SJCRH30 (cell line): Measurements from ENCODE around the gene SEPTIN3. TPM values are rescaled to one million over a fixed set of nuclear protein-coding genes. Genes with fewer than 3 reads are reported as not detected.

Experiments used
- DNase-seq, 2 experiments: peaks; one replicate each; pipeline ENCODE4 v3.0.0-alpha.2; 2015 to 2020
- H3K27ac ChIP-seq: fragments of 250-450 bp; sonication (Bioruptor Pico); 2 replicates; pipeline ENCODE4 v1.5.1; 2020; ENCODE audit warnings: mild to moderate bottlenecking, moderate library complexity
- H3K27me3 ChIP-seq: fragments of 250-450 bp; sonication (Bioruptor Pico); 2 replicates; pipeline ENCODE4 v1.5.1; 2020; ENCODE audit warnings: mild to moderate bottlenecking, moderate library complexity
- H3K36me3 ChIP-seq: fragments of 250-450 bp; sonication (Bioruptor Pico); 2 replicates; pipeline ENCODE4 v1.5.1; 2020; ENCODE audit warnings: mild to moderate bottlenecking, moderate library complexity
- H3K4me1 ChIP-seq: fragments of 250-450 bp; sonication (Bioruptor Pico); 2 replicates; pipeline ENCODE4 v1.5.1; 2020; ENCODE audit warnings: mild to moderate bottlenecking, moderate library complexity
- H3K4me3 ChIP-seq: fragments of 250-450 bp; sonication (Bioruptor Pico); 2 replicates; pipeline ENCODE4 v1.5.1; 2020; ENCODE audit warnings: mild to moderate bottlenecking, moderate library complexity
- H3K9me3 ChIP-seq: fragments of 250-450 bp; sonication (Bioruptor Pico); replicated peaks from 2 replicates; pipeline ENCODE4 v1.5.1; 2020; ENCODE audit warnings: mild to moderate bottlenecking, moderate library complexity
- total RNA-seq: library from RNA; depleted of rRNA; stranded (reverse); fragments of >200 nt; shearing (Covaris generic); gene quantifications from 2 replicates; pipeline ENCODE4 v1.2.3, GENCODE V29; 2014; rRNA removed

Gene SEPTIN3, protein sequence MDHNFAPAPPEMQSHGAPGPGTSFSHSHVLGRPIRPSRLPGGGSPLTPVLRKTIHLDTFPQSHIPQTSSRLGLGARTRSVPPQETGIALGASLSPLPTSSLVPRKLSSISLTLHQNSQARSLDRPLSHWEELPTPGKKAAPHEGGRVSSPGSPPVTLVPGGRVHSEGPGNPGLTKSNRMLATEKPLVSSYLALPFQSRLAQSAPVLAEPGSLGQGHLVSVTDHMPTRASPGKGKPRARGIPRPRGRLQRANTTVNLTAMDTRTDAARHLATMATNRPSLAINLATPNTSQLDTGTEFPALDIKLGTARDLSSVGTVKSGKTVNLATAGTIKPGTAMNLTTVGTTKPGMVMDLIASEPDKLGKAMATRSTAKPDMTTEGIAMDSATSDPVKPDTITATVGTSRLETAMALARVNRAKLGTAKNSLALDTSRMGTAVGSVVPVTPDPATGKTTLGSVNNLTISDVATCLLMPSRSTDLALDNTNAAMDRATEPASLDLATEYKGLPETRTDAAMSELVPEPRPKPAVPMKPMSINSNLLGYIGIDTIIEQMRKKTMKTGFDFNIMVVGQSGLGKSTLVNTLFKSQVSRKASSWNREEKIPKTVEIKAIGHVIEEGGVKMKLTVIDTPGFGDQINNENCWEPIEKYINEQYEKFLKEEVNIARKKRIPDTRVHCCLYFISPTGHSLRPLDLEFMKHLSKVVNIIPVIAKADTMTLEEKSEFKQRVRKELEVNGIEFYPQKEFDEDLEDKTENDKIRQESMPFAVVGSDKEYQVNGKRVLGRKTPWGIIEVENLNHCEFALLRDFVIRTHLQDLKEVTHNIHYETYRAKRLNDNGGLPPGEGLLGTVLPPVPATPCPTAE
- total RNA-seq: 1.1 TPM in 2 replicates

DNA sequence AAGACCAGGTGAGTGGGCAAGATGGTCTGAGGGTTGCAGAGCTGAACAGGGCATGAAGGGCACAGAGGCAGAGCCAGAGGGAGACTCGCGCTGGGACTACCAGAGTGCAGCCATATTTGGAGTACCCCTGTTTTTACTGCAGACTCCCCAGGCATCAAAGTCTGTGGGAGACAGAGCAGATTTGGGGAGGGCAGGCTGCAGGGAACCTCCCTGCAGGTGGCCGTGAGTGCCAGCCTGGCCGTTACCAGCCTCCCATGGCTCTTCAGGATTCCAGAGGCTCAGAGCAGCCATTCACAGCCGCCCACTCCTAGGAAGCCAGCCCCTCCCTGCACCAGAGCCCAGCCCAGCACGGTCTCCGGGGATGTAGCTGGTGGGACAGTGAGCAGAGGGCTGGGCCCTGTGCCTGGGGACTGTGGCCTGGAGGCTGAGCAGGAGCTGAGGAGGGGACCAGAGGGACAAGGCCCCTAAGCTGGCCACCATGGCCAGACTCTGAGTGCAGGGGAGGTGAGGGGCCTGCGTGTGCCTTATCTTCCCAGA lies at the start of gene SEPTIN3:
Gene SEPTIN3 (plus strand): TSS at position 334 of the 537 bp plus-strand sequence. CDS start 2,050 bp downstream, outside the sequence.
- Histone ChIP-seq H3K27ac (no peak within 1 kb of the TSS), H3K27me3 (no peaks in the 10 kb centered on the region), H3K4me3 (no peak within 1 kb of the TSS), H3K9me3 (no peaks in the 10 kb centered on the region), H3K36me3 (no peaks in the 10 kb centered on the region), H3K4me1 (no peaks in the 10 kb centered on the region)
- no peak for DNase-seq

DNA sequence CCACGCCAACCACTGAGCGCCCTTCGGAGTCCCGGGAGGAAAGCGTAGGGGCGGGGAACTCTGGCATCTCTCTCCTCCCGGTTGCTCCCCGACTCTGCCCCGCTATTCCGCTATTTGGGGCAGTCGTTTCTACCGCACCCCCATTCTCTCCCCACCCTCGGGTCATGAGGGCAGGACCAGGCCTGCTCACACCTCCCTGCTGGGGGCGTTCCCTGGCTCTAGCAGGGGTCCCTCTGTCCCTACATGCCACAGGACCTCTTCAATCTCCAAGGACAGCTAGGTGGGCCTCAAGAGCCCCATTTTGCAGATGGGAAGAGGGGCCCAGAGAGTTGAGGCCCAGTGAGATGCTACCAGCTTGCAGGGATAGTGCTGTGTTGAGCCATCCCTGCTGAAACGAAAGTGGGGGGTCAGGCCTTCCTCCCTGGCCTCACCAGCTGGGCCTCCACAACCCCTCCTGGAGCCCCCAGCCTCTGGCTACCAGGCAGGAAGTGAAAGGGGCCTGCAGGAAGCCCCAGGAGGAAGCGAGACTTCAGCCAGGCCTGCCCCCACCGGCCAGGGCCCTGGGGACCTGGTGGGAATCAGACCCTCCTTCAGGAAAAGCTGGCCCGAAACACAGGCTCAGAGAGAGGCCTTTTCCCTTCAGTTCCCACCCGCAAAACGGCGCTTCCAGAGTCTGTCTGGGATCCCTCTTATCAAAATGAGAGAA lies 48.8 kb upstream of the SEPTIN3 start:
- Histone ChIP-seq H3K4me3 (no peak overlapping the region), H3K9me3 (no peaks in the 10 kb centered on the region), H3K27ac (no peak overlapping the region), H3K27me3 (peaks cover 2% of the 10 kb centered on the region; the same call in 1 of the 2 replicates), H3K36me3 (no peaks in the 10 kb centered on the region), H3K4me1 (0 out of 2 replicates have a peak, but pooled peaks cover 8% of the 10 kb centered on the region)
- DNase-seq: no peak

DNA sequence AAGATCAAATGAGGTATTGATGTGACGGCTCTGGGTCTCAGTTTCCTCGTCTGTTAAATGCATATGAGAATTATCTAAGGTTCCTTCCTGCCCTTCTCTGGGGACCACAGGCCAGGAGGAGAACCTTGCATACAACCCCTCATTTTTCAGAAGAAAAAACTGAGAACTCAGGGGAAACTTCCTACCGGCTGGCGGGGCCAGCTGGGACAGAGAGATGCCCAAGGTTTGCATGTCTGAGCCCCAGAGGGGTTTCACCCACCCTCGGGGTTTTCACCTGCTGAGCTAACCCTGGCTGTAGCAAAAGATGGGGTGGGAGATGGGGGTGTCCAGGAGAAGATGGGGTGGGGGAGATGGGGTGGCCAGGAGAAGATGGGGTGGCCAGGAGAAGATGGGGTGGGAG lies 46.9 kb upstream of the SEPTIN3 start:
- no peak overlapping the region for H3K4me3 ChIP-seq
- DNase-seq: no peak
- no peaks in the 10 kb centered on the region for H3K36me3 ChIP-seq
- H3K27ac ChIP-seq: no peak overlapping the region
- 0 out of 2 replicates have a peak, but pooled peaks cover 12% of the 10 kb centered on the region for H3K4me1 ChIP-seq
- no peaks in the 10 kb centered on the region for H3K9me3 ChIP-seq
- no peaks in the 10 kb centered on the region for H3K27me3 ChIP-seq

DNA sequence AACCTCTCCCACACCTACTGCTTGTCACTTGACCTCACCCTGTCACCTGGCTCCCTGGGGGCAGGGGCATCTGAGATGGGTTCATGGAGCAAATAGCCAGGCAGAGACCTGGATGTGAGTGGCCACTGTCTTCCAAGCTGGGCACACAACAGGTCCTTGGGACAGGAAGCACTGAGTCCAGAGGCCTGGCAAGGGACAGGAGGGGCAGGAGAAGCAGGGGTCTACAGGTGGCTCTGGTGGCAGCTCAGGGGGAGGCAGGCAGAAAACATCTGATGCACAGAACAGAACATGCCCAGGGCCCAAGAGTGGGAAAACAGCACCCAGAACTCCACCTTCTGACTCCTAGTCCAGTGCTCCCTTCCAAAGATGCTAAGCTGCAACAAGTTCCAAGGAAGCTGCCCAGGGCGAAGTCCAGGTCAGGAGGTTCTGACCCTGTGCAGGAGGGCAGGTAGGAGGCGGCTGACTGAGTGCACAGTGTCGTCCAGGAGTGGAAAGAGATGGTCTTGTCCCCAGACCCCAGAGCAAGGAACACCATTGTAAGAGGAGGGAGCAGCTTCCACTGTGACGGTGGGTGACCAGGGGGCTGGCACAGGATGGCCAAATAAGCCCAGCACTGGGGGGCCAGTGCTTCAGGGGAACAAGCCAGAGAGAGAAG lies 46.2 kb upstream of the SEPTIN3 start:
- no peak overlapping the region for H3K27ac ChIP-seq
- no peak overlapping the region for H3K4me3 ChIP-seq
- no peaks in the 10 kb centered on the region for H3K36me3 ChIP-seq
- H3K27me3 ChIP-seq: no peaks in the 10 kb centered on the region
- no peak for DNase-seq
- no peaks in the 10 kb centered on the region for H3K9me3 ChIP-seq
- H3K4me1 ChIP-seq: 0 out of 2 replicates have a peak, but pooled peaks cover 7% of the 10 kb centered on the region

DNA sequence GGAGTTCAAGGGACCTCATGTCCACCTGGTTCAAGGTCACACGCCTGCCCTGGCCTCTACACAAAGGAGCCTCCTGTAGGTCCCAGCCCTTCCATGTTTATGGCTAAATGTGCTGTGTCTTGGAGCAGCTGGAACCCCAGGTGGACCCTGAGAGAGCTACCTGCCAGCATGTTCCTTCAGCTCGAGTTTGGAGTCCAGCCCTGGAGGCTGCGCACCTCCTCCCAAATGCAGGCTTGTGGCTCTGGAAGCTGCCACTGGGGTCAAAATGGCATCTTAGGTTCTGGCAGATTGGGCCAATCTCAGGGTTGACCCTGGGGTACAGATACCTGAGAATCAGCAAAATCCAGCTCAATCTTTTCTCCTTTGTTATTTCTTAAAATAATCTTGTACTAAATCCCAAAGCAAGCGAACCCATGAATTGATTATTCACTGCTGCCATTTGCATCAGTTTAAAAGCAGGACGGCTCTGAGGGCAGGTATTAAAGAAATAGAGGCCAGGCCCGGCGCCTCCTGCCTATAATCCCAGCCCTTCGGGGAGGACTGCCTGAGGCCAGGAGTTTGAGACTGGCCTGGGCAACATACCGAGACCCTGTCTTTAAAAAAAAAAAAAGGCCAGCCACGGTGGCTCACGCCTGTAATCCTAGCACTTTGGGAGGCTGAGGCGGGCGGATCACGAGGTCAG lies 45.5 kb upstream of the SEPTIN3 start:
- H3K4me3 ChIP-seq: no peak overlapping the region
- no peaks in the 10 kb centered on the region for H3K27me3 ChIP-seq
- H3K4me1 ChIP-seq: 0 out of 2 replicates have a peak, but pooled peaks cover 3% of the 10 kb centered on the region
- no peak for DNase-seq
- no peaks in the 10 kb centered on the region for H3K9me3 ChIP-seq
- H3K36me3 ChIP-seq: no peaks in the 10 kb centered on the region
- no peak overlapping the region for H3K27ac ChIP-seq

DNA sequence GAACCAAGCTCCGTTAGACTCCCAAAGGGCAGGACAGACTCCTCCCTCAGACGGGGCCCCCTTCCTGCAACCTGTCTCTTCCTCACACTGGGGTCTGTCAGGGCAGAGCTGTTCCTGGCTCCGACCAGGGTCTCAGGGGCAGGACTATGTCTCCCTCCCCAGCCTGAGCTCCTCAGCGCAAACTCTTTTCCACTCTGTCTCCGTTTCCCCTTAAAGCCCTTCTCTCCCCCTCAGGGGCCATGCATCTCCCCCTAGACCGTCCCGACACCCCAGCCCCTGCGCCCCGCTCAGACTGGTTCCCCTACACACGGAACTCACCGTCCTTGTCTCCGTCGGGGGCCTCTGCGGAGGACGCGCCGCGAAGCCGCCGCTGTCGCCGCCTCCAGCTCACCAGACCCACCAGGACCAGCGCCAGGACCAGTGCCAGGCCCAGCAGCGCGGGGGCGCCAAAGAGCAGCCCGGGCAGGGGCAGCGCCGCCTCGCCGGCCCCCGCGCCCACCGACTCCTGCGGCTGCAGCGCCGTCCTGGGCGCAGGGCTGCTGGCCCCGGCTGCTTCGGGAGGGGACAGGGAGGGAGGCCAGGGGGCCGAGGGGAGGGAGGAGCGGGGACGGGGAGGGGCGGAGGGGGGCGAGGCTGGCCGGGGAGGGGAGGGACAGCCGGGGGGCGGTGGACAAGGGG lies 43.3 kb upstream of the SEPTIN3 start:
- Histone ChIP-seq H3K4me3 (peak overlapping the region; percentile 65), H3K9me3 (no peaks in the 10 kb centered on the region)
- peak; percentile 72 to 76 for DNase-seq

DNA sequence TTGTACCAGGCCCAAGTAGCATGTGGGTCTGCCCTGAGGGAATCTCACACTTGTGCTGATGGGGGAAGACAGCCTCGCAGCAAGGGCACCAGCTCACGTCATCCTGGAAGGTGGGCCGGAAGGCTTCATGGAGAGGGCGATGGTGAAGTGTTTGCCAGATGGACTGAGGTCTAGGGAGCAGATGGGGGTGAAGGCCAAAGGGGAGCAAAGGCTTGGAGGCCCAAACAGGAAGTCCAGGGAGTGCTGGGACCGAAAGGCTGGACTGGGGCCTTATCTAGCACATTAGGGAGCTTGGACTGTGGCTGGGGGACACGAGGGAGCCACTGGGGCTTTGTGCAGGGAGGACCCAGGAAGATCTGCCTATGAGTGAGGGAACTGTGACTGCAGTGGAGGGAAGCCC lies 41.4 kb upstream of the SEPTIN3 start:
- no peak for DNase-seq
- H3K4me3 ChIP-seq: no peak overlapping the region
- H3K27ac ChIP-seq: no peak overlapping the region
- no peaks in the 10 kb centered on the region for H3K36me3 ChIP-seq
- H3K27me3 ChIP-seq: no peaks in the 10 kb centered on the region
- H3K4me1 ChIP-seq: 0 out of 2 replicates have a peak, but pooled peaks cover 3% of the 10 kb centered on the region
- no peaks in the 10 kb centered on the region for H3K9me3 ChIP-seq

More for the DNA sequence above, 43.3 kb upstream of the SEPTIN3 start:
- H3K27ac ChIP-seq: no peak overlapping the region
- no peaks in the 10 kb centered on the region for H3K27me3 ChIP-seq
- H3K4me1 ChIP-seq: 0 out of 2 replicates have a peak, but pooled peaks cover 3% of the 10 kb centered on the region
- H3K36me3 ChIP-seq: no peaks in the 10 kb centered on the region

DNA sequence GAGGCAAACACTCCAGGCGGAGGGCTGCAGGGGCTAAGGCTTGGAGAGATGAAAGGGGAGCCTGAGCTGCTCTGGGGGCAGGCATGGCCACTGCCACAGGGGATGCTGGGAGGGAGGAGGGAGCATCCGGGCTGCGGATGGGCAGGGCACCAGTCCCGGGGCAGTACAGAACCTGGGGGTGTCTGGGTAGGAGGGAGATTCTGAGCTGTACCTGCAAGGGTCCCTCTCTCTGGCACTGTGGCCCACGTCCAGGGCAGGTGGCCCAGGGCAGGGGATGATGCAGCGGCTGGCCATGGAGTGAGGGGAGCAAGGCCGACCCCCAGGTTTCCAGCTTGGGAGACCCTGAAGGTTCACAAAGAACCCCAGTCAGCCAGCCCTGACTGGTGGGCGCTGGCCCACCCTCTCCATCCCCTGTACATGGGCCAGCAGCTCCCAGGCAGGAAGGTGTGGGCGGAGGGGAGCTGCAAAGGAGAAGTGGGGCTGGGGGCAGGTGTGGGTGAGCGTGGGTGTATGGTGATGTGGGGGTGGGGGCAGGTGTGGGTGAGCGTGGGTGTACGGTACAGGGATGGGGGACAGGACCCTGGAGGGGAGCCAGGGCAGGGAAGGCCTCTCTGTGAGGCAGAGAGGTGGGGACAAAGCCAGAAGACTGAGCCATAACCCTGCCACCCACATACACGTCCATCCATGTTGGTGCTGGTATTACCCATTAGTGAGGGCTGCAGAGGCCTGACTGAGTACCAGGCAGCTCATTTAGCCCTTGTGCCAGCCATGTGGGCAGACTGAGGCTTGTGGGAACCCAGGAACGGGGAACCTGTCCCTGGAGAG lies 40.4 kb upstream of the SEPTIN3 start:
- no peaks in the 10 kb centered on the region for H3K9me3 ChIP-seq
- H3K27ac ChIP-seq: no peak overlapping the region

DNA sequence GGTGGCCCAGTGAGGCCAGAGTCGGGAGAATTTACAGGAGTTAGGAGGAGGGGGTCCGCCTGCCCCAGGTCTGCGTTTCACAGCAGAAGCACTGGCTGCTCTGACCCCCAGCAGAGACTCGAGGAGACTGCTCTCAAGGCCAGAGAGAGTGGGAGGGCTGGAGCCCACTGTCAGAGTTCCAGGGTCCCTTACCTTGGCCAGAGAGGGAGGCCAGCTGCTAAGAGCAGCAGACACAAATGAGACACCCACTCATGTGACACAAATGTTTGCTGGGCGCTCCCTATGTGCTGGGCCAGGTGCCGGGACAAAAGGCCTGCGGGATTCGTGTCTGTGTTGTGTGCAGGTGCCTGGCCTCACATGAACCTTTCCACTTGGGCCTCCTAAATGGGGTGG lies 39.8 kb upstream of the SEPTIN3 start:
- no peak for DNase-seq
- Histone ChIP-seq H3K27me3 (no peaks in the 10 kb centered on the region), H3K36me3 (no peaks in the 10 kb centered on the region), H3K9me3 (no peaks in the 10 kb centered on the region), H3K27ac (no peak overlapping the region), H3K4me1 (0 out of 2 replicates have a peak, but pooled peaks cover 3% of the 10 kb centered on the region), H3K4me3 (no peak overlapping the region)

More for the DNA sequence above, 40.4 kb upstream of the SEPTIN3 start:
- Histone ChIP-seq H3K27me3 (no peaks in the 10 kb centered on the region), H3K4me1 (0 out of 2 replicates have a peak, but pooled peaks cover 3% of the 10 kb centered on the region), H3K36me3 (no peaks in the 10 kb centered on the region), H3K4me3 (no peak overlapping the region)
- DNase-seq: no peak

DNA sequence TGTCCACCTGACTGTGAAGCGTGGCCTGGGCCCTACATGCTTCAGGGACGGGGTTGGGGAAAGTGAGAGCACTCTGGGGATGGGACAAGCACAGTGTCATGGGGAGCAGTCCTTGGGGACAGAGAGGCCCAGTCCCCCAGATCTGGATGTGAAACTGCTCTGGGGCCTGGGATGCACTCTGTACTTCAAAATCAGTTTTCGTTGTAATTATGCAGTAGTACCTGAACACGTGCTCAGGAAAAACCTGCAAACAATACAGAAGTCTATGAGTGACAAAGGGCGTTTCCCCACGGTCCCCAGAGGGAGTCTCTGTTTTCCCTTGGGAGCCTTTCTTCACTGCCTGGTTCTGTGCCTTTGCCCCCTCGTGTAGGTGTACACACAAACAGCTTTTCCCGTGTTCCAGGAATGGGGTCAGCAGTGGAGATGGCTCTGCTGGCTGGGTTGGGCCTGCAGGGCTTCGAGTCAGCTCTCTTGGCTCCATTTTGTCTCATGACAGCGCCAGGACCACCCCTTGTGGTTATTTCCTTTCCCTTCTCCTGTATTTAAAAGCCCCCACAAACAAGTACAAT lies 37.5 kb upstream of the SEPTIN3 start:
- Histone ChIP-seq H3K27ac (no peak overlapping the region), H3K27me3 (no peaks in the 10 kb centered on the region)

DNA sequence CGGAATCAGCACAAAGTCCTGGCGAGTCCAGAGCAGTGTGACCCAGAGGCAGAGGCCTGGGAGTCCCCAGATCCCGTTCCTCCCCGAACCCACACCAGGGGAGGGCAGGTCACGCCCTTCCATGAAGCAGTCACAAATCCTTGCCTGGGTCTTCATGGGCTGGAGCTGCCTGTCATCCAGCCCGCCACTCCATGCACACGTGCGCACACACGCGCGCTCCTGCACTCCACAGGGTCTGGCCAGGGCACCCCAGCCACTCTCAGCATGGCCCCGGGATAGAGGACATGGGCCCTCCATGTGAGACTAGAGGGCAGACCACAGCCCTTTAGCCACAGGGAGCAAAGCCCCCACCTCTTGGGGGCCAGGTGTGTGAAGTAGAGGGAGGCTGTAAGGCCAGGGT lies 36.9 kb upstream of the SEPTIN3 start:
- no peak for DNase-seq
- Histone ChIP-seq H3K27ac (no peak overlapping the region), H3K9me3 (no peaks in the 10 kb centered on the region), H3K27me3 (no peaks in the 10 kb centered on the region), H3K4me3 (no peak overlapping the region), H3K36me3 (peaks cover 9% of the 10 kb centered on the region; the same call in 1 of the 2 replicates), H3K4me1 (no peaks in the 10 kb centered on the region)

More for the DNA sequence above, 37.5 kb upstream of the SEPTIN3 start:
- Histone ChIP-seq H3K4me3 (no peak overlapping the region), H3K4me1 (0 out of 2 replicates have a peak, but pooled peaks cover 3% of the 10 kb centered on the region), H3K9me3 (no peaks in the 10 kb centered on the region), H3K36me3 (peaks cover 4% of the 10 kb centered on the region; the same call in 1 of the 2 replicates)
- no peak for DNase-seq
